ENCODE measurements around the gene DLG5. TPM values are rescaled to one million over a fixed set of nuclear protein-coding genes. Genes with fewer than 3 reads are reported as not detected.
A peak's percentile ranks its signal among the peaks of the same experiment; 100 is the strongest.

DLG5 gene
- total RNA-seq, 1 donor from 2014 or later: 22.2 TPM

GRCh38 chr10:77889277-77889903, 37.2 kb downstream of the DLG5 start:
- H3K27ac Mint-ChIP-seq: peak overlapping the region; percentile 89
- peaks cover 95% of the 10 kb centered on the region for H3K79me2 ChIP-seq (ENCODE audit: low read depth)
- H3K27me3 Mint-ChIP-seq (ENCODE audit: insufficient read depth, low read depth): peaks cover 7% of the 10 kb centered on the region
- H3K9me3 ChIP-seq (ENCODE audit: low read depth): no peaks in the 10 kb centered on the region
- peaks cover 31% of the 10 kb centered on the region for H3F3A ChIP-seq (ENCODE audit: low read depth)
- peaks cover 99% of the 10 kb centered on the region for H4K20me1 ChIP-seq (ENCODE audit: low read depth)
- H3K36me3 Mint-ChIP-seq: peaks cover 6% of the 10 kb centered on the region
- H3K4me1 ChIP-seq: peaks cover 59% of the 10 kb centered on the region
- peak overlapping the region; percentile 70 for H3K4me3 Mint-ChIP-seq
- TF ChIP-seq EZH2phosphoT487 (IDR thresholded peaks at IDR 0.05) (no peak), CTCF (IDR thresholded peaks at IDR 0.05) (no peak), EZH2 (IDR thresholded peaks at IDR 0.05) (no peak)
- no peaks in the 10 kb centered on the region for H3K27me3 ChIP-seq
- no peak overlapping the region for H3K4me3 ChIP-seq
- peak; percentile 88 for DNase-seq (ENCODE audit: low spot score)
- H3K36me3 ChIP-seq: no peaks in the 10 kb centered on the region
- peaks cover 94% of the 10 kb centered on the region for H3K4me1 Mint-ChIP-seq
- no peaks in the 10 kb centered on the region for H3K9me3 Mint-ChIP-seq
- H3K4me2 ChIP-seq: peak overlapping the region; percentile 56
- H3K9ac ChIP-seq: no peak overlapping the region
- H3K27ac ChIP-seq: no peak overlapping the region
- H2AFZ ChIP-seq (replicated peaks): no peak overlapping the region

GRCh38 chr10:77888356-77888703, 38.2 kb downstream of the DLG5 start:
- Histone ChIP-seq H3K9ac (no peak overlapping the region), H3K79me2 (ENCODE audit: low read depth) (peaks cover 94% of the 10 kb centered on the region), H2AFZ (replicated peaks) (no peak overlapping the region), H3K27me3 (no peaks in the 10 kb centered on the region), H3K4me2 (peak overlapping the region; percentile 55), H3K4me1 (peaks cover 59% of the 10 kb centered on the region), H3K36me3 (no peaks in the 10 kb centered on the region), H3K27ac (no peak overlapping the region), H4K20me1 (ENCODE audit: low read depth) (peaks cover 99% of the 10 kb centered on the region), H3K9me3 (ENCODE audit: low read depth) (no peaks in the 10 kb centered on the region), H3F3A (ENCODE audit: low read depth) (peaks cover 31% of the 10 kb centered on the region), H3K4me3 (no peak overlapping the region)
- Mint-ChIP-seq H3K4me3 (peak overlapping the region; percentile 76), H3K27ac (peak overlapping the region; percentile 93), H3K9me3 (no peaks in the 10 kb centered on the region), H3K36me3 (peaks cover 6% of the 10 kb centered on the region), H3K27me3 (ENCODE audit: insufficient read depth, low read depth) (peaks cover 7% of the 10 kb centered on the region), H3K4me1 (peaks cover 91% of the 10 kb centered on the region)
- DNase-seq (ENCODE audit: low spot score): no peak
- TF ChIP-seq EZH2phosphoT487 (IDR thresholded peaks at IDR 0.05) (no peak), EZH2 (IDR thresholded peaks at IDR 0.05) (no peak), CTCF (IDR thresholded peaks at IDR 0.05) (no peak)

- DNase-seq (ENCODE audit: low spot score): no peak
- Histone ChIP-seq H3K9ac (no peak overlapping the region), H3K36me3 (no peaks in the 10 kb centered on the region), H3F3A (ENCODE audit: low read depth) (peaks cover 31% of the 10 kb centered on the region), H3K4me2 (peak overlapping the region; percentile 55), H3K4me3 (no peak overlapping the region), H3K27ac (no peak overlapping the region), H3K4me1 (peaks cover 64% of the 10 kb centered on the region), H3K79me2 (ENCODE audit: low read depth) (peaks cover 94% of the 10 kb centered on the region), H3K9me3 (ENCODE audit: low read depth) (no peaks in the 10 kb centered on the region), H3K27me3 (no peaks in the 10 kb centered on the region), H4K20me1 (ENCODE audit: low read depth) (peaks cover 99% of the 10 kb centered on the region), H2AFZ (replicated peaks) (no peak overlapping the region)
- Mint-ChIP-seq H3K4me3 (peak overlapping the region; percentile 76), H3K4me1 (peaks cover 90% of the 10 kb centered on the region), H3K27me3 (ENCODE audit: insufficient read depth, low read depth) (peaks cover 7% of the 10 kb centered on the region), H3K36me3 (peaks cover 6% of the 10 kb centered on the region), H3K9me3 (no peaks in the 10 kb centered on the region), H3K27ac (peak overlapping the region; percentile 93)
- no peak for TF ChIP-seq EZH2phosphoT487 (IDR thresholded peaks at IDR 0.05)
- no peak for TF ChIP-seq EZH2 (IDR thresholded peaks at IDR 0.05)
- TF ChIP-seq CTCF (IDR thresholded peaks at IDR 0.05): no peak
These were observed 38.8 kb downstream of the DLG5 start for GRCh38 chr10:77887631-77888355.
